Ishikawa (cell line): ENCODE measurements around the gene TRPM5.

ENCODE experiments used
- CREB1 ChIP-seq: IDR thresholded peaks from 2 replicates; pipeline ENCODE4 v1.6.1; 2012; ENCODE audit warnings: low read depth
- YY1 ChIP-seq: IDR thresholded peaks from 2 replicates; pipeline ENCODE4 v1.6.1; 2012; ENCODE audit warnings: low read depth

- TF ChIP-seq YY1 (no peak), CREB1 (no peak)
Measured at GRCh38 chr11:2482204-2482603, 37.9 kb upstream of the TRPM5 start.
